Lower lobe of right lung (tissue), 2 donors: ENCODE data around the gene CDON. TPM values are rescaled to one million over a fixed set of nuclear protein-coding genes. Genes with fewer than 3 reads are reported as not detected.

ENCODE experiments used
- ATAC-seq, 2 donors: fragments of 200-7000 bp; cut with Tn5 transposase; one replicate each; pipeline ENCODE4 v1.9.1; 2020 to 2022; ENCODE audit warnings: mild to moderate bottlenecking in 2 of 2, moderate library complexity in 2 of 2
- DNase-seq: peaks from one replicate; pipeline ENCODE4 v3.0.0-alpha.2; 2020
- H3K27ac ChIP-seq: fragments of 200-600 bp; one replicate; pipeline ENCODE4 v1.8.0; 2022
- H3K27me3 ChIP-seq: fragments of 200-600 bp; one replicate; pipeline ENCODE4 v1.8.0; 2022; ENCODE audit warnings: low read depth
- H3K36me3 ChIP-seq: fragments of 200-600 bp; one replicate; pipeline ENCODE4 v1.8.0; 2022; ENCODE audit warnings: mild to moderate bottlenecking
- H3K4me1 ChIP-seq: fragments of 200-600 bp; one replicate; pipeline ENCODE4 v1.8.0; 2022
- H3K4me3 ChIP-seq: fragments of 200-600 bp; one replicate; pipeline ENCODE4 v1.8.0; 2022; ENCODE audit warnings: mild to moderate bottlenecking
- H3K9me3 ChIP-seq: fragments of 200-600 bp; one replicate; pipeline ENCODE4 v1.8.0; 2022
- CTCF ChIP-seq: fragments of 200-600 bp; IDR thresholded peaks from one replicate; pipeline ENCODE4 v1.8.0; 2022; ENCODE audit warnings: antibody characterized with exemption, mild to moderate bottlenecking
- intact Hi-C: fragments of 100-400 bp; cut with DNase I; formaldehyde crosslinking; loops from one replicate; pipeline ENCODE4 v1.11.0; 2022
- total RNA-seq: library from RNA; stranded (reverse); fragmentation: NEBNext Ultra II Directional; extraction: Animal tissue kit (Norgen Biotek cat#: 25700); gene quantifications from one replicate; pipeline ENCODE4 v1.2.1, GENCODE V29; 2021
- donor health status: DM: no; HTN: yes; CAD: no; lungs with severe emphysema.

CDON gene
- total RNA-seq, 1 donor from 2014 or later, result 18.5 TPM

GRCh38 chr11:126076641-126077040, 14.0 kb upstream of the CDON start:
- no peaks in the 10 kb centered on the region for H3K4me1 ChIP-seq
- H3K4me3 ChIP-seq, result no peak overlapping the region
- intact Hi-C loops, result no loop called here
- no peak overlapping the region for H3K27ac ChIP-seq
- ATAC-seq (no peak), DNase-seq (no peak)
- no peaks in the 10 kb centered on the region for H3K9me3 ChIP-seq
- TF ChIP-seq CTCF, result no peak
- H3K27me3 ChIP-seq, result no peaks in the 10 kb centered on the region
- H3K36me3 ChIP-seq, result no peaks in the 10 kb centered on the region

GRCh38 chr11:126072801-126073594, 10.3 kb upstream of the CDON start:
- no peak for TF ChIP-seq CTCF
- H3K27ac ChIP-seq, result no peak overlapping the region
- intact Hi-C loops, result no loop called here
- no peak overlapping the region for H3K4me3 ChIP-seq
- H3K9me3 ChIP-seq, result no peaks in the 10 kb centered on the region
- H3K4me1 ChIP-seq, result no peaks in the 10 kb centered on the region
- no peaks in the 10 kb centered on the region for H3K36me3 ChIP-seq
- no peaks in the 10 kb centered on the region for H3K27me3 ChIP-seq
- ATAC-seq, result no peak
- DNase-seq, result no peak

- no peak overlapping the region for H3K27ac ChIP-seq
- H3K27me3 ChIP-seq, result no peaks in the 10 kb centered on the region
- intact Hi-C loops, result no loop called here
- no peaks in the 10 kb centered on the region for H3K4me1 ChIP-seq
- no peaks in the 10 kb centered on the region for H3K9me3 ChIP-seq
- DNase-seq (no peak), ATAC-seq (no peak)
- TF ChIP-seq CTCF, result no peak
- H3K4me3 ChIP-seq, result no peak overlapping the region
- no peaks in the 10 kb centered on the region for H3K36me3 ChIP-seq
These were observed 9.6 kb upstream of the CDON start for GRCh38 chr11:126072141-126072741.

GRCh38 chr11:126063507-126063852, 814 bp upstream of the CDON start:
- Histone ChIP-seq H3K4me3 (peak overlapping the region; percentile 71), H3K9me3 (no peaks in the 10 kb centered on the region), H3K36me3 (no peaks in the 10 kb centered on the region), H3K4me1 (peaks cover 16% of the 10 kb centered on the region), H3K27ac (no peak overlapping the region), H3K27me3 (peaks cover 14% of the 10 kb centered on the region)
- intact Hi-C loops, result no loop called here
- ATAC-seq, result no peak
- DNase-seq, result no peak
- no peak for TF ChIP-seq CTCF

GRCh38 chr11:126061707-126062678, 673 bp downstream of the CDON start:
- peaks cover 16% of the 10 kb centered on the region for H3K4me1 ChIP-seq
- H3K4me3 ChIP-seq, result peak overlapping the region; percentile 71
- TF ChIP-seq CTCF, result peak; percentile 35
- no peaks in the 10 kb centered on the region for H3K9me3 ChIP-seq
- no peaks in the 10 kb centered on the region for H3K36me3 ChIP-seq
- ATAC-seq (peak; percentile 1 to 51), DNase-seq (no peak)
- peaks cover 14% of the 10 kb centered on the region for H3K27me3 ChIP-seq
- H3K27ac ChIP-seq, result peak overlapping the region; percentile 84
- intact Hi-C loops, result no loop called here
